MM.1S (cell line): ENCODE data around the gene ZRANB1.

ENCODE experiments used
- DNase-seq: peaks from one replicate; pipeline ENCODE4 v3.0.0-alpha.2; 2015
- H2AFZ ChIP-seq: fragments of 300-600 bp; sonication (generic); 2 replicates; pipeline ENCODE4 v1.6.0; 2016; ENCODE audit warnings: antibody characterized with exemption, low read length
- H3F3A ChIP-seq: fragments of 300-600 bp; sonication (generic); 2 replicates; pipeline ENCODE4 v1.6.1; 2016; ENCODE audit warnings: mild to moderate bottlenecking, antibody characterized with exemption, low read length, moderate library complexity, mixed read lengths; ENCODE audit not compliant: insufficient read depth
- H3K27ac ChIP-seq: fragments of 300-600 bp; sonication (generic); 2 replicates; pipeline ENCODE4 v1.5.1; 2016; ENCODE audit warnings: mild to moderate bottlenecking, low read length
- H3K27me3 ChIP-seq: fragments of 300-600 bp; sonication (generic); replicated peaks from 2 replicates; pipeline ENCODE4 v1.6.0; 2016; ENCODE audit warnings: low read length; ENCODE audit not compliant: insufficient read depth
- H3K36me3 ChIP-seq: fragments of 300-600 bp; sonication (generic); replicated peaks from 2 replicates; pipeline ENCODE4 v1.6.1; 2016; ENCODE audit warnings: mild to moderate bottlenecking, low read length, mixed read lengths; ENCODE audit not compliant: insufficient read depth
- H3K4me1 ChIP-seq: fragments of 300-600 bp; sonication (generic); 2 replicates; pipeline ENCODE4 v1.6.1; 2016; ENCODE audit warnings: low read length, mixed read lengths
- H3K4me2 ChIP-seq: fragments of 300-600 bp; sonication (generic); 2 replicates; pipeline ENCODE4 v1.6.0; 2016; ENCODE audit warnings: low read depth, low read length
- H3K4me3 ChIP-seq: fragments of 300-600 bp; sonication (generic); 2 replicates; pipeline ENCODE4 v1.5.1; 2016; ENCODE audit warnings: low read length, mixed read lengths
- H3K79me2 ChIP-seq: fragments of 300-600 bp; sonication (generic); 2 replicates; pipeline ENCODE4 v1.6.1; 2016; ENCODE audit warnings: mixed run types, low read length, mixed read lengths
- H3K9ac ChIP-seq: fragments of 300-600 bp; sonication (generic); 2 replicates; pipeline ENCODE4 v1.6.1; 2016; ENCODE audit warnings: low read length, mixed read lengths
- H3K9me2 ChIP-seq: fragments of 300-600 bp; sonication (generic); replicated peaks from 2 replicates; pipeline ENCODE4 v1.6.1; 2016; ENCODE audit warnings: mild to moderate bottlenecking, low read length, mixed read lengths; ENCODE audit not compliant: insufficient read depth
- H3K9me3 ChIP-seq: fragments of 300-600 bp; sonication (generic); replicated peaks from 2 replicates; pipeline ENCODE4 v1.6.1; 2016; ENCODE audit warnings: mild to moderate bottlenecking, low read length, mixed read lengths; ENCODE audit not compliant: insufficient read depth
- H4K20me1 ChIP-seq: fragments of 300-600 bp; sonication (generic); 2 replicates; pipeline ENCODE4 v1.6.1; 2016; ENCODE audit warnings: mild to moderate bottlenecking, low read length, moderate library complexity, mixed read lengths; ENCODE audit not compliant: insufficient read depth
- CTCF ChIP-seq: fragments of 300-600 bp; sonication (generic); IDR thresholded peaks from 2 replicates; pipeline ENCODE4 v1.5.1; 2016; ENCODE audit warnings: antibody characterized with exemption, low read length, mixed read lengths
- EZH2 ChIP-seq: fragments of 300-600 bp; sonication (generic); optimal IDR thresholded peaks from 2 replicates; pipeline ENCODE3; 2017; ENCODE audit warnings: low read depth, mild to moderate bottlenecking, antibody characterized with exemption, low read length, mixed read lengths
- EZH2phosphoT487 ChIP-seq: fragments of 300-600 bp; sonication (generic); IDR thresholded peaks from 2 replicates; pipeline ENCODE4 v1.6.1; 2018; ENCODE audit warnings: antibody characterized with exemption, low read length

ZRANB1 gene

DNA sequence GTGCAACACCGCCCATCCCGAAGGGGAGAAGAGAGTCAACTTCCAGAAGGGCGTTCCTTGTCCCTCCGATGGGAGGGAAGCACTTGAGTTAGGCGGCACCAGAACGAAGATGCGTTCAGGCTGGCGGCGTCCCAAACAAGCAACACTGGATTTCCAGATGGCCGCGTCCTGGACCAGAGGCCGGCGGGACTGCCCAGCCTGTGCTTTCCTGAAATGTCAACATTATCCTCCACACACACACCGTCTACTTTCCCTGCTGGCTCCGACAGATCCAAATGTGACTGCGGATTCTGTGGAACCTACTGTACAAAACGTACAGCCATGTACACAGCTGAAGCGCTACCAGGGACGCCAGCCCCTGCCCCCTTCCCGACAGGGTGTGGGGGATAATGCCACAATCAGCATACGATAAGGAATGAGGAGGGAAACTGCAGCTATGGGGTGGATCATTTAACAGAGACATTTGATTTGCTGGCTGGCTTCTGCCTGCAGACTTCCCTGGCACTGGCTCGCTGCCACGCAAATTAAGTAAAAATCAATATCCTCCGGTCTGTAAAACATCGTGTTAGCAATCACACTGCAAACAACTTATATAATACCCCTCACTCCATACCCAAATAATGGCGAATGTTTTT, 82.1 kb downstream of the ZRANB1 start:
- no peaks in the 10 kb centered on the region for H3K36me3 ChIP-seq

DNA sequence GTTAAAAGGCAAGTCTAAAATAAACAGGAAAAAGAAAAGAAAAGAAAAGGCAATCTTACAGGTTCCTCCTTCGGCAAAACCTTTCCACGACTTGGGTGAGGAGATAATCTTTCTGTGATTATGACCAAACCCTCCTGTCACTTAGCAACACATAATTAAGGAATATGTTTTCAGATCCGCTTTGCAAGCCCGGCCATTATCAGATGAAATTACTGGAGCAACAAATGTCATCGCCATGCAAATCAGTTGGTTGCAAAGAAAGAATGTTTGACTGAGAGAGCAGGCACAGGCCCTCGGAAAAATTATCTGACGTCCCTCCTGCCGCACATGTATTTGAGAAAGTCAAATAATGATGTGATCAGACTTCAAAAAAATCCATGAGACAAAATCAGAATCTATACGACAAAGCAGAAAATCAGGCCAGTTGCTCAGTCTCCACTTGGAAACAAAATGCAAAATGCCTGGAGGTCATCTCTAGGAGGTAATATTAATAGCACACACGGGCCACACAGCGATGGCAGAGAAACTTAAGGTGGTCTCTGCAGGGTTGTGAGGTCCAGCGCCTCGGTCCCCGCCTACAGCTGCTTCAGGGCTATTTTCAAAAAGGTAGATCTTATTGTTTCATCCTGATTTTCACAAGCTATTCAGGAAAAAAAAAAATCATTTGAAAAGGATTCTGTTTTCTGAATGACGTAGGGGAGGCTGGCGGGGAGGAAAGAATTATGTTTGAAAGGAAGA, 82.7 kb downstream of the ZRANB1 start:
- peaks cover 98% of the 10 kb centered on the region for H3K27me3 ChIP-seq
- no peaks in the 10 kb centered on the region for H3K4me1 ChIP-seq
- H3K9me3 ChIP-seq = no peaks in the 10 kb centered on the region
- H3K79me2 ChIP-seq = no peaks in the 10 kb centered on the region
- H3F3A ChIP-seq = no peaks in the 10 kb centered on the region
- no peak for DNase-seq
- no peaks in the 10 kb centered on the region for H3K36me3 ChIP-seq
- H3K27ac ChIP-seq = no peak overlapping the region
- no peak overlapping the region for H3K4me2 ChIP-seq
- H2AFZ ChIP-seq = no peak overlapping the region
- no peak overlapping the region for H3K4me3 ChIP-seq
- H4K20me1 ChIP-seq = no peaks in the 10 kb centered on the region
- no peaks in the 10 kb centered on the region for H3K9me2 ChIP-seq
- no peak overlapping the region for H3K9ac ChIP-seq
- TF ChIP-seq EZH2phosphoT487 = no peak
- TF ChIP-seq CTCF = no peak
- TF ChIP-seq EZH2 = no peak

More for the DNA sequence above, 82.1 kb downstream of the ZRANB1 start:
- no peak for TF ChIP-seq EZH2
- H3K9me3 ChIP-seq = no peaks in the 10 kb centered on the region
- H3K9me2 ChIP-seq = no peaks in the 10 kb centered on the region
- no peaks in the 10 kb centered on the region for H3F3A ChIP-seq
- H4K20me1 ChIP-seq = no peaks in the 10 kb centered on the region
- DNase-seq = no peak
- H3K4me1 ChIP-seq = no peaks in the 10 kb centered on the region
- H3K27ac ChIP-seq = no peak overlapping the region
- no peak overlapping the region for H2AFZ ChIP-seq
- no peak overlapping the region for H3K4me3 ChIP-seq
- H3K4me2 ChIP-seq = no peak overlapping the region
- H3K79me2 ChIP-seq = no peaks in the 10 kb centered on the region
- H3K9ac ChIP-seq = no peak overlapping the region
- peaks cover 98% of the 10 kb centered on the region for H3K27me3 ChIP-seq

DNA sequence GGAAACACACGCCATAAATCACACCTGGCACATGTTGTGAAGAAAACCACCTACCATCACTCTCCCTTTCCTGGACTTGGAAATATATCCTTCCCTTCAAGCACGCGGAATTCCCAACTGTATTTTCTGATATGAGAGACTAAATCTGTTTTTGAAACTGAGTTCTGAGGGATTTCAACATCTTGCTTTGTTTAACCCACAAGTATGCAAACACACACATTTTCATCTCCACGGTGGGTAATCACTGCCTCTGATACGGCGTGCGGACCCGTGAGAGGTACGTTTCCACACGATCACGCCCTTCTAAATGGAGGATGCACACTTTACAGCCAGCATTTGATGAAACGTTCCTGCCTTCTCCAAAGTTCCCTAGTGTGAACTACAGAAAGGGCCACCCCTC, 83.4 kb downstream of the ZRANB1 start:
- H3K36me3 ChIP-seq = no peaks in the 10 kb centered on the region
- H3K27me3 ChIP-seq = peaks cover 98% of the 10 kb centered on the region
- DNase-seq = no peak
- H3K9me2 ChIP-seq = no peaks in the 10 kb centered on the region
- H3K4me2 ChIP-seq = no peak overlapping the region
- no peak overlapping the region for H3K9ac ChIP-seq
- no peak overlapping the region for H2AFZ ChIP-seq
- TF ChIP-seq EZH2phosphoT487 = no peak
- no peak for TF ChIP-seq EZH2
- TF ChIP-seq CTCF = no peak
- no peak overlapping the region for H3K4me3 ChIP-seq
- no peaks in the 10 kb centered on the region for H3K9me3 ChIP-seq
- no peaks in the 10 kb centered on the region for H4K20me1 ChIP-seq
- H3F3A ChIP-seq = no peaks in the 10 kb centered on the region
- no peaks in the 10 kb centered on the region for H3K79me2 ChIP-seq
- H3K27ac ChIP-seq = no peak overlapping the region
- no peaks in the 10 kb centered on the region for H3K4me1 ChIP-seq
